ENCODE results near the gene CEP131. TPM values are rescaled to one million over a fixed set of nuclear protein-coding genes. Genes with fewer than 3 reads are reported as not detected.

Gene CEP131
- polyA plus RNA-seq, 2 of the 4 experiments (the other 2 are of a cell fraction) = 3.3 to 11.5 TPM

DNA sequence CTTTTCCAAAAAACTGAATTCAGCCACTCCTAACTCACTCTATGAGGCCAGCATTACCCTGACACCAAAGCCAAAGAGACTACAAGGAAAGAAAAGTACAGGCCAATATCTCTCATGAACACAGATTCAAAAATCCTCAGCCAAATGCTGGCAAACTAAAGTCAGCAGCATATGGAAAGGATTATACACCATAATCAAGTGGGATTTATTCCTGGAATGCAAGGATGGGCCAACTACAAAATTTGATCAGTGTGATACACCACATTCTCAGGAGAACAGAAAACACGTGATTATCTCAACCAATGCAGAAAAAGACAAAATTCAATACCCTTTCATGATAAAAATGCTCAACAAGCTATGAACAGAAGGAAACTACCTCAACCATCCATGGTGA lies 49.0 kb downstream of the CEP131 start:
- H3K4me2 ChIP-seq = no peak overlapping the region
- H3K27ac ChIP-seq = no peak overlapping the region
- CTCF ChIA-PET = interaction anchor here (1.0 to 1.7 kb wide), 3 partner anchors 22 to 31 kb away, joined by 3 to 10 read pairs (median 6); no protein-coding TSS in a partner anchor
- WGBS (ENCODE audit: missing lambda C conversion rate) = 90% methylated on average over 1 of the region's 1 CpG
- DNase-seq (ENCODE audit: low read depth in 1 of 2, low spot score in 1 of 2) (no peak), FAIRE-seq (peak; percentile 56), ATAC-seq (no peak)
- POLR2A ChIA-PET = no interaction called here
- no peaks in the 10 kb centered on the region for H3K4me1 ChIP-seq
- peaks cover 3% of the 10 kb centered on the region; the same call in 1 of the 3 replicates for H3K9me3 ChIP-seq
- TF ChIP-seq FOSL2 (IDR thresholded peaks at IDR 0.05) (no peak), FOSL2 (CRISPR knock-in tag; IDR thresholded peaks at IDR 0.05) (no peak)
- no peak overlapping the region for H3K4me3 ChIP-seq

DNA sequence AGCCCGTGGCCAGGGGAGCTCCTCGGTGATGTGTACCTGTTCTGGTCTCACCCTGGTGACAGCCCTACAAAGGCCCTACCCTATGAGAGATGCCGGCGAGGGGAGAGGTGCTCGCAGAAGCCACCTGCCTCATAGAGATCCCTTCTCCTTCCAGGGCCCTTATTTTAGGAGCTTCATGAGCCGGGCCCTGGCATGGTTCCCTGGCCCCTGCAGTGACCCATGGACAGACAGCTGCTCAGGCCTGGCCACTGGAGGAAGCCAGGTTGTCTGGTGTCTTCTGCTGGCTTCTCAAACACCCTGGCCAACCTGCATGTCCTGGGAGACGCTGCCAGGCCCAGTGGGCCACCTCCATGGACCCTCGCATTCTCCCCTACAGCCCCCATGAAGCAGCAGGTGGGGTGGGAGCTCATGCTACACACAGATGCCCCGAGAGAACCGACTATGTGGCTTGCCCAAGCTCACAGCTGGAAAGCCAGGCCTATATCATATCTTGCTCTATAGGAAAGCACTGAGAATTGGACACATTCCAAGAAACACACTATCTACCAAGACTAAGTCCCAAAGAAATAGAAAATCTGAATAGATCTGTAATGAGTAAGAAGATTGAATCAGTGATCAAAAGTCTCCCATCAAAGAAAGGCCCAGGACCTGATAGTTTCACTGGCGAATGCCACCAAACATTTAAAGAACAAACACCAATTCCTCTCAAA lies 49.6 kb downstream of the CEP131 start:
- DNase-seq (ENCODE audit: low read depth in 1 of 2, low spot score in 1 of 2) (no peak), ATAC-seq (no peak), FAIRE-seq (no peak)
- Histone ChIP-seq H3K9me3 (peaks cover 3% of the 10 kb centered on the region; the same call in 1 of the 3 replicates), H3K4me1 (no peaks in the 10 kb centered on the region), H3K27ac (no peak overlapping the region), H3K4me2 (no peak overlapping the region), H3K4me3 (no peak overlapping the region)
- ChIA-PET CTCF (interaction anchor here (1.5 to 1.7 kb wide), 5 partner anchors 9 to 71 kb away, joined by 3 to 10 read pairs (median 6); no protein-coding TSS in a partner anchor), POLR2A (no interaction called here)
- TF ChIP-seq FOSL2 (IDR thresholded peaks at IDR 0.05) = no peak
- TF ChIP-seq FOSL2 (CRISPR knock-in tag; IDR thresholded peaks at IDR 0.05) = no peak
- TF ChIP-seq, protein P1, sequence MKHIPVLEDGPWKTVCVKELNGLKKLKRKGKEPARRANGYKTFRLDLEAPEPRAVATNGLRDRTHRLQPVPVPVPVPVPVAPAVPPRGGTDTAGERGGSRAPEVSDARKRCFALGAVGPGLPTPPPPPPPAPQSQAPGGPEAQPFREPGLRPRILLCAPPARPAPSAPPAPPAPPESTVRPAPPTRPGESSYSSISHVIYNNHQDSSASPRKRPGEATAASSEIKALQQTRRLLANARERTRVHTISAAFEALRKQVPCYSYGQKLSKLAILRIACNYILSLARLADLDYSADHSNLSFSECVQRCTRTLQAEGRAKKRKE (CRISPR knock-in tag; IDR thresholded peaks at IDR 0.05; ENCODE audit: low read depth) = no peak
- TF ChIP-seq PHF8 (IDR thresholded peaks at IDR 0.05; ENCODE audit: borderline replicate concordance, low read depth) = no peak
- no peak for TF ChIP-seq JUN (IDR thresholded peaks at IDR 0.05)
- no peak for TF ChIP-seq CBX8 (IDR thresholded peaks at IDR 0.05)
- TF ChIP-seq TFCP2L1 (CRISPR knock-in tag; IDR thresholded peaks at IDR 0.05) = no peak
- TF ChIP-seq HOXB5 (CRISPR knock-in tag; IDR thresholded peaks at IDR 0.05) = no peak
- no peak for TF ChIP-seq ELK1 (IDR thresholded peaks at IDR 0.05; ENCODE audit: low read depth, low read length)
- no peak for TF ChIP-seq KDM1A (IDR thresholded peaks at IDR 0.05; ENCODE audit: low read depth)
- no peak for TF ChIP-seq NPAS2 (CRISPR knock-in tag; IDR thresholded peaks at IDR 0.05; ENCODE audit: borderline replicate concordance)
- no peak for TF ChIP-seq PBX3 (IDR thresholded peaks at IDR 0.05)
- TF ChIP-seq, protein P2, sequence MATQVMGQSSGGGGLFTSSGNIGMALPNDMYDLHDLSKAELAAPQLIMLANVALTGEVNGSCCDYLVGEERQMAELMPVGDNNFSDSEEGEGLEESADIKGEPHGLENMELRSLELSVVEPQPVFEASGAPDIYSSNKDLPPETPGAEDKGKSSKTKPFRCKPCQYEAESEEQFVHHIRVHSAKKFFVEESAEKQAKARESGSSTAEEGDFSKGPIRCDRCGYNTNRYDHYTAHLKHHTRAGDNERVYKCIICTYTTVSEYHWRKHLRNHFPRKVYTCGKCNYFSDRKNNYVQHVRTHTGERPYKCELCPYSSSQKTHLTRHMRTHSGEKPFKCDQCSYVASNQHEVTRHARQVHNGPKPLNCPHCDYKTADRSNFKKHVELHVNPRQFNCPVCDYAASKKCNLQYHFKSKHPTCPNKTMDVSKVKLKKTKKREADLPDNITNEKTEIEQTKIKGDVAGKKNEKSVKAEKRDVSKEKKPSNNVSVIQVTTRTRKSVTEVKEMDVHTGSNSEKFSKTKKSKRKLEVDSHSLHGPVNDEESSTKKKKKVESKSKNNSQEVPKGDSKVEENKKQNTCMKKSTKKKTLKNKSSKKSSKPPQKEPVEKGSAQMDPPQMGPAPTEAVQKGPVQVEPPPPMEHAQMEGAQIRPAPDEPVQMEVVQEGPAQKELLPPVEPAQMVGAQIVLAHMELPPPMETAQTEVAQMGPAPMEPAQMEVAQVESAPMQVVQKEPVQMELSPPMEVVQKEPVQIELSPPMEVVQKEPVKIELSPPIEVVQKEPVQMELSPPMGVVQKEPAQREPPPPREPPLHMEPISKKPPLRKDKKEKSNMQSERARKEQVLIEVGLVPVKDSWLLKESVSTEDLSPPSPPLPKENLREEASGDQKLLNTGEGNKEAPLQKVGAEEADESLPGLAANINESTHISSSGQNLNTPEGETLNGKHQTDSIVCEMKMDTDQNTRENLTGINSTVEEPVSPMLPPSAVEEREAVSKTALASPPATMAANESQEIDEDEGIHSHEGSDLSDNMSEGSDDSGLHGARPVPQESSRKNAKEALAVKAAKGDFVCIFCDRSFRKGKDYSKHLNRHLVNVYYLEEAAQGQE (IDR thresholded peaks at IDR 0.05) = no peak
- no peak for TF ChIP-seq HOXB13 (CRISPR knock-in tag; IDR thresholded peaks at IDR 0.05; ENCODE audit: low read depth)
- TF ChIP-seq, protein P3, sequence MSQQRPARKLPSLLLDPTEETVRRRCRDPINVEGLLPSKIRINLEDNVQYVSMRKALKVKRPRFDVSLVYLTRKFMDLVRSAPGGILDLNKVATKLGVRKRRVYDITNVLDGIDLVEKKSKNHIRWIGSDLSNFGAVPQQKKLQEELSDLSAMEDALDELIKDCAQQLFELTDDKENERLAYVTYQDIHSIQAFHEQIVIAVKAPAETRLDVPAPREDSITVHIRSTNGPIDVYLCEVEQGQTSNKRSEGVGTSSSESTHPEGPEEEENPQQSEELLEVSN (IDR thresholded peaks at IDR 0.05; ENCODE audit: borderline replicate concordance, low read depth) = no peak
- no peak for TF ChIP-seq ZNF302 (CRISPR knock-in tag; IDR thresholded peaks at IDR 0.05)
- TF ChIP-seq ZC3H11A (IDR thresholded peaks at IDR 0.05) = no peak
- TF ChIP-seq, protein P4, sequence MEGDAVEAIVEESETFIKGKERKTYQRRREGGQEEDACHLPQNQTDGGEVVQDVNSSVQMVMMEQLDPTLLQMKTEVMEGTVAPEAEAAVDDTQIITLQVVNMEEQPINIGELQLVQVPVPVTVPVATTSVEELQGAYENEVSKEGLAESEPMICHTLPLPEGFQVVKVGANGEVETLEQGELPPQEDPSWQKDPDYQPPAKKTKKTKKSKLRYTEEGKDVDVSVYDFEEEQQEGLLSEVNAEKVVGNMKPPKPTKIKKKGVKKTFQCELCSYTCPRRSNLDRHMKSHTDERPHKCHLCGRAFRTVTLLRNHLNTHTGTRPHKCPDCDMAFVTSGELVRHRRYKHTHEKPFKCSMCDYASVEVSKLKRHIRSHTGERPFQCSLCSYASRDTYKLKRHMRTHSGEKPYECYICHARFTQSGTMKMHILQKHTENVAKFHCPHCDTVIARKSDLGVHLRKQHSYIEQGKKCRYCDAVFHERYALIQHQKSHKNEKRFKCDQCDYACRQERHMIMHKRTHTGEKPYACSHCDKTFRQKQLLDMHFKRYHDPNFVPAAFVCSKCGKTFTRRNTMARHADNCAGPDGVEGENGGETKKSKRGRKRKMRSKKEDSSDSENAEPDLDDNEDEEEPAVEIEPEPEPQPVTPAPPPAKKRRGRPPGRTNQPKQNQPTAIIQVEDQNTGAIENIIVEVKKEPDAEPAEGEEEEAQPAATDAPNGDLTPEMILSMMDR (IDR thresholded peaks at IDR 0.05) = no peak
- TF ChIP-seq HES2 (IDR thresholded peaks at IDR 0.05) = no peak
- TF ChIP-seq POLR2A (IDR thresholded peaks at IDR 0.05; ENCODE audit: low read length) = no peak
- no peak for TF ChIP-seq FOSB (CRISPR knock-in tag; IDR thresholded peaks at IDR 0.05)
- WGBS (ENCODE audit: missing lambda C conversion rate) = 77% methylated on average over 10 of the region's 11 CpGs

Data from A549 (cell line).